Hepatocyte (in vitro differentiated cells): Measurements from ENCODE around the gene MAG. TPM values are rescaled to one million over a fixed set of nuclear protein-coding genes. Genes with fewer than 3 reads are reported as not detected.

ENCODE experiments used
- DNase-seq: peaks from one replicate; pipeline ENCODE4 v3.0.0-alpha.2; 2016; ENCODE audit warnings: low spot score
- H2AFZ ChIP-seq: fragments of 200-600 bp; sonication (generic); 2 replicates; pipeline ENCODE4 v1.6.0; 2016; ENCODE audit warnings: antibody characterized with exemption, mild to moderate bottlenecking
- H3K27ac ChIP-seq: fragments of 200-600 bp; sonication (generic); 2 replicates; pipeline ENCODE4 v1.5.1; 2016; ENCODE audit warnings: mild to moderate bottlenecking
- H3K27me3 ChIP-seq: fragments of 200-600 bp; sonication (generic); 2 replicates; pipeline ENCODE4 v1.6.1; 2016
- H3K36me3 ChIP-seq: fragments of 200-600 bp; sonication (generic); replicated peaks from 2 replicates; pipeline ENCODE4 v1.5.1; 2016; ENCODE audit warnings: low read depth; ENCODE audit not compliant: insufficient read depth
- H3K4me1 ChIP-seq: fragments of 200-600 bp; sonication (generic); 2 replicates; pipeline ENCODE4 v1.5.1; 2016; ENCODE audit warnings: mild to moderate bottlenecking, moderate library complexity; ENCODE audit not compliant: insufficient read depth
- H3K4me2 ChIP-seq: fragments of 200-600 bp; sonication (generic); 2 replicates; pipeline ENCODE4 v1.6.0; 2016
- H3K4me3 ChIP-seq: fragments of 200-600 bp; sonication (generic); 2 replicates; pipeline ENCODE4 v1.5.1; 2016; ENCODE audit warnings: mild to moderate bottlenecking
- H3K79me2 ChIP-seq: fragments of 200-600 bp; sonication (generic); 2 replicates; pipeline ENCODE4 v1.6.0; 2017; ENCODE audit warnings: mild to moderate bottlenecking
- H3K9me2 ChIP-seq: fragments of 200-600 bp; sonication (generic); replicated peaks from 2 replicates; pipeline ENCODE4 v1.6.0; 2017; ENCODE audit warnings: mild to moderate bottlenecking; ENCODE audit not compliant: insufficient read depth
- H3K9me3 ChIP-seq: fragments of 200-600 bp; sonication (generic); 2 replicates; pipeline ENCODE4 v1.5.1; 2016; ENCODE audit warnings: low read depth, mild to moderate bottlenecking
- H4K20me1 ChIP-seq: fragments of 200-600 bp; sonication (generic); 2 replicates; pipeline ENCODE4 v1.6.0; 2016; ENCODE audit warnings: mild to moderate bottlenecking; ENCODE audit not compliant: insufficient read depth, poor library complexity, severe bottlenecking
- CTCF ChIP-seq: fragments of 200-600 bp; sonication (generic); IDR thresholded peaks from 2 replicates; pipeline ENCODE4 v1.5.1; 2016; ENCODE audit warnings: antibody characterized with exemption, mild to moderate bottlenecking; ENCODE audit not compliant: poor library complexity
- EZH2 ChIP-seq: fragments of 200-600 bp; sonication (generic); IDR thresholded peaks from 2 replicates; pipeline ENCODE4 v1.6.1; 2016; ENCODE audit warnings: antibody characterized with exemption, mild to moderate bottlenecking, borderline replicate concordance
- EZH2phosphoT487 ChIP-seq: fragments of 200-600 bp; sonication (generic); IDR thresholded peaks from one replicate; pipeline ENCODE4 v1.6.1; 2018; ENCODE audit warnings: antibody characterized with exemption, mild to moderate bottlenecking, low read depth, moderate library complexity; ENCODE audit not compliant: unreplicated experiment, severe bottlenecking
- WGBS: methylation state at CpG from one replicate; pipeline ENCODE4 v1.1.6; 2016; ENCODE audit warnings: low lambda C conversion rate; ENCODE audit errors: missing lambda C conversion rate; 5-methylcytosine and 5-hydroxymethylcytosine counted together
- polyA plus RNA-seq: library from polyadenylated mRNA; unstranded; fragments of >200 nt; fragmentation: Nextera tagmentation; extraction: Ambion mirVana; gene quantifications from 2 replicates; pipeline ENCODE4 v1.2.1, GENCODE V29; 2016
- total RNA-seq: library from RNA; depleted of rRNA; stranded (reverse); fragments of >200 nt; gene quantifications from 2 replicates; pipeline ENCODE4 v1.2.3, GENCODE V29; 2014

Gene MAG
- total and polyA plus RNA-seq, 2 experiments from 2014 or later: 0.47 TPM; not detected in 1

- H4K20me1 ChIP-seq: no peaks in the 10 kb centered on the region
- no peaks in the 10 kb centered on the region for H3K79me2 ChIP-seq
- WGBS: 95% methylated on average over 2 of the region's 2 CpGs
- no peaks in the 10 kb centered on the region for H3K4me1 ChIP-seq
- H3K4me3 ChIP-seq: no peak overlapping the region
- no peaks in the 10 kb centered on the region for H3K9me2 ChIP-seq
- no peak for DNase-seq
- H3K9me3 ChIP-seq: no peaks in the 10 kb centered on the region
- H3K4me2 ChIP-seq: no peak overlapping the region
- no peak overlapping the region for H2AFZ ChIP-seq
- H3K36me3 ChIP-seq: no peaks in the 10 kb centered on the region
- H3K27me3 ChIP-seq: peaks cover 2% of the 10 kb centered on the region
- no peak for TF ChIP-seq CTCF
- TF ChIP-seq EZH2: no peak
- no peak for TF ChIP-seq EZH2phosphoT487
- H3K27ac ChIP-seq: no peak overlapping the region
Observed at GRCh38 chr19:35297922-35298321, 6.0 kb downstream of the MAG start.

- Histone ChIP-seq H3K4me2 (no peak overlapping the region), H3K27me3 (peaks cover 2% of the 10 kb centered on the region), H4K20me1 (no peaks in the 10 kb centered on the region), H3K36me3 (no peaks in the 10 kb centered on the region), H3K4me1 (no peaks in the 10 kb centered on the region), H3K4me3 (no peak overlapping the region), H3K9me3 (no peaks in the 10 kb centered on the region), H3K27ac (no peak overlapping the region), H3K79me2 (no peaks in the 10 kb centered on the region), H3K9me2 (no peaks in the 10 kb centered on the region), H2AFZ (no peak overlapping the region)
- WGBS: 97% methylated on average over 5 of the region's 5 CpGs
- TF ChIP-seq EZH2phosphoT487 (no peak), CTCF (no peak), EZH2 (no peak)
- no peak for DNase-seq
Observed at GRCh38 chr19:35298561-35298972, 6.6 kb downstream of the MAG start.

GRCh38 chr19:35299523-35300338 is 7.8 kb downstream of the MAG start:
- no peak for DNase-seq
- Histone ChIP-seq H3K79me2 (no peaks in the 10 kb centered on the region), H3K27ac (no peak overlapping the region), H3K9me2 (no peaks in the 10 kb centered on the region), H4K20me1 (no peaks in the 10 kb centered on the region), H3K4me1 (no peaks in the 10 kb centered on the region), H2AFZ (no peak overlapping the region), H3K9me3 (no peaks in the 10 kb centered on the region), H3K4me2 (no peak overlapping the region), H3K27me3 (no peaks in the 10 kb centered on the region), H3K36me3 (no peaks in the 10 kb centered on the region), H3K4me3 (no peak overlapping the region)
- TF ChIP-seq CTCF (no peak), EZH2 (no peak), EZH2phosphoT487 (no peak)
- 87% methylated on average over 23 of the region's 55 CpGs for WGBS

GRCh38 chr19:35300339-35300649 is 8.3 kb downstream of the MAG start:
- H3K9me3 ChIP-seq: no peaks in the 10 kb centered on the region
- TF ChIP-seq EZH2phosphoT487 (no peak), CTCF (no peak), EZH2 (no peak)
- H3K9me2 ChIP-seq: no peaks in the 10 kb centered on the region
- H3K27me3 ChIP-seq: no peaks in the 10 kb centered on the region
- WGBS: 91% methylated on average over 9 of the region's 10 CpGs
- no peak overlapping the region for H2AFZ ChIP-seq
- no peaks in the 10 kb centered on the region for H4K20me1 ChIP-seq
- H3K27ac ChIP-seq: no peak overlapping the region
- no peak overlapping the region for H3K4me2 ChIP-seq
- no peak for DNase-seq
- H3K4me1 ChIP-seq: no peaks in the 10 kb centered on the region
- H3K79me2 ChIP-seq: no peaks in the 10 kb centered on the region
- no peak overlapping the region for H3K4me3 ChIP-seq
- H3K36me3 ChIP-seq: no peaks in the 10 kb centered on the region
